Measurements from ENCODE around the gene RSPH1. TPM values are rescaled to one million over a fixed set of nuclear protein-coding genes. Genes with fewer than 3 reads are reported as not detected.

Gene RSPH1
- total RNA-seq, 2 donors from 2014 or later, result 0.25 TPM; not detected in 1

GRCh38 chr21:42537106-42537742 lies 41.2 kb upstream of the RSPH1 start:
- Mint-ChIP-seq H3K4me1 (ENCODE audit: low read depth in 2 of 2) (peaks cover 0 to 6% of the 10 kb centered on the region in 2 donors), H3K27me3 (no peaks in the 10 kb centered on the region), H3K36me3 (no peaks in the 10 kb centered on the region), H3K4me3 (no peak overlapping the region), H3K27ac (no peak overlapping the region), H3K9me3 (no peaks in the 10 kb centered on the region)
- ATAC-seq (no peak), DNase-seq (ENCODE audit: low spot score) (peak; percentile 25)

GRCh38 chr21:42536601-42537000 lies 40.6 kb upstream of the RSPH1 start:
- Mint-ChIP-seq H3K9me3 (no peaks in the 10 kb centered on the region), H3K4me3 (no peak overlapping the region), H3K27me3 (no peaks in the 10 kb centered on the region), H3K27ac (no peak overlapping the region), H3K36me3 (no peaks in the 10 kb centered on the region), H3K4me1 (ENCODE audit: low read depth in 2 of 2) (peaks cover 0 to 6% of the 10 kb centered on the region in 2 donors)
- peak; percentile 37 for DNase-seq (ENCODE audit: low spot score)
- no peak for ATAC-seq

- ATAC-seq, result no peak
- Mint-ChIP-seq H3K4me1 (ENCODE audit: low read depth in 2 of 2) (peaks cover under 1 to 7% of the 10 kb centered on the region in 2 donors), H3K9me3 (no peaks in the 10 kb centered on the region), H3K36me3 (no peaks in the 10 kb centered on the region), H3K27me3 (no peaks in the 10 kb centered on the region), H3K27ac (no peak overlapping the region), H3K4me3 (no peak overlapping the region)
- peak; percentile 48 for DNase-seq (ENCODE audit: low spot score)
Observed at GRCh38 chr21:42535602-42536171, 39.7 kb upstream of the RSPH1 start.

GRCh38 chr21:42534421-42535378 lies 38.7 kb upstream of the RSPH1 start:
- Mint-ChIP-seq H3K4me1 (ENCODE audit: low read depth in 2 of 2) (peaks cover 11 to 13% of the 10 kb centered on the region in 2 donors), H3K27ac (no peak overlapping the region), H3K36me3 (no peaks in the 10 kb centered on the region), H3K9me3 (no peaks in the 10 kb centered on the region), H3K4me3 (no peak overlapping the region), H3K27me3 (no peaks in the 10 kb centered on the region)
- DNase-seq (ENCODE audit: low spot score) (no peak), ATAC-seq (no peak)

GRCh38 chr21:42533963-42534355 lies 37.9 kb upstream of the RSPH1 start:
- no peak for ATAC-seq
- no peak overlapping the region for H3K27ac Mint-ChIP-seq

GRCh38 chr21:42533306-42533962 lies 37.4 kb upstream of the RSPH1 start:
- Mint-ChIP-seq H3K36me3 (no peaks in the 10 kb centered on the region), H3K27ac (no peak overlapping the region), H3K9me3 (no peaks in the 10 kb centered on the region), H3K27me3 (no peaks in the 10 kb centered on the region), H3K4me1 (ENCODE audit: low read depth in 2 of 2) (peaks cover 14 to 17% of the 10 kb centered on the region in 2 donors), H3K4me3 (no peak overlapping the region)
- ATAC-seq (no peak), DNase-seq (ENCODE audit: low spot score) (no peak)

More at GRCh38 chr21:42533963-42534355, 37.9 kb upstream of the RSPH1 start:
- Mint-ChIP-seq H3K36me3 (no peaks in the 10 kb centered on the region), H3K4me1 (ENCODE audit: low read depth in 2 of 2) (peaks cover 13 to 17% of the 10 kb centered on the region in 2 donors), H3K4me3 (no peak overlapping the region), H3K9me3 (no peaks in the 10 kb centered on the region), H3K27me3 (no peaks in the 10 kb centered on the region)
- DNase-seq (ENCODE audit: low spot score), result no peak

- Mint-ChIP-seq H3K4me3 (no peak overlapping the region), H3K4me1 (ENCODE audit: low read depth in 2 of 2) (peaks cover 22 to 23% of the 10 kb centered on the region in 2 donors), H3K9me3 (no peaks in the 10 kb centered on the region), H3K36me3 (no peaks in the 10 kb centered on the region), H3K27me3 (no peaks in the 10 kb centered on the region), H3K27ac (peak overlapping the region in 1 of 2 donors; percentile 73)
- no peak for ATAC-seq
- peak; percentile 46 for DNase-seq (ENCODE audit: low spot score)
Observed at GRCh38 chr21:42532466-42533181, 36.6 kb upstream of the RSPH1 start.

- H3K4me1 Mint-ChIP-seq (ENCODE audit: low read depth in 2 of 2), result peaks cover 28 to 29% of the 10 kb centered on the region in 2 donors
- no peaks in the 10 kb centered on the region for H3K36me3 Mint-ChIP-seq
Observed at GRCh38 chr21:42531771-42532170, 35.7 kb upstream of the RSPH1 start.

GRCh38 chr21:42530167-42530518 lies 34.1 kb upstream of the RSPH1 start:
- no peaks in the 10 kb centered on the region for H3K9me3 Mint-ChIP-seq
- H3K27ac Mint-ChIP-seq, result peak overlapping the region in 1 of 2 donors; percentile 51
- peak; percentile 44 for DNase-seq (ENCODE audit: low spot score)
- H3K4me1 Mint-ChIP-seq (ENCODE audit: low read depth in 2 of 2), result peaks cover 35 to 43% of the 10 kb centered on the region in 2 donors
- peak overlapping the region; percentile 25 for H3K4me3 Mint-ChIP-seq
- H3K27me3 Mint-ChIP-seq, result no peaks in the 10 kb centered on the region
- H3K36me3 Mint-ChIP-seq, result no peaks in the 10 kb centered on the region
- ATAC-seq, result no peak

More at GRCh38 chr21:42531771-42532170, 35.7 kb upstream of the RSPH1 start:
- H3K4me3 Mint-ChIP-seq, result no peak overlapping the region
- DNase-seq (ENCODE audit: low spot score) (peak; percentile 51), ATAC-seq (no peak)
- H3K27ac Mint-ChIP-seq, result no peak overlapping the region
- no peaks in the 10 kb centered on the region for H3K9me3 Mint-ChIP-seq
- no peaks in the 10 kb centered on the region for H3K27me3 Mint-ChIP-seq

GRCh38 chr21:42527489-42528158 lies 31.6 kb upstream of the RSPH1 start:
- Mint-ChIP-seq H3K27me3 (no peaks in the 10 kb centered on the region), H3K9me3 (no peaks in the 10 kb centered on the region), H3K4me1 (ENCODE audit: low read depth in 2 of 2) (peaks cover 47 to 56% of the 10 kb centered on the region in 2 donors)

GRCh38 chr21:42527127-42527488 lies 31.1 kb upstream of the RSPH1 start:
- H3K36me3 Mint-ChIP-seq, result peaks cover 4% of the 10 kb centered on the region

More at GRCh38 chr21:42527489-42528158, 31.6 kb upstream of the RSPH1 start:
- ATAC-seq (peak; percentile 86 to 89), DNase-seq (ENCODE audit: low spot score) (no peak)
- Mint-ChIP-seq H3K36me3 (peaks cover 4% of the 10 kb centered on the region), H3K27ac (peak overlapping the region; percentile 64 to 66), H3K4me3 (peak overlapping the region; percentile 70)

GRCh38 chr21:42526379-42526727 lies 30.3 kb upstream of the RSPH1 start:
- Mint-ChIP-seq H3K27ac (peak overlapping the region; percentile 64 to 66), H3K9me3 (no peaks in the 10 kb centered on the region), H3K27me3 (no peaks in the 10 kb centered on the region), H3K4me1 (ENCODE audit: low read depth in 2 of 2) (peaks cover 45 to 56% of the 10 kb centered on the region in 2 donors), H3K36me3 (peaks cover 8% of the 10 kb centered on the region), H3K4me3 (no peak overlapping the region)
- ATAC-seq, result no peak
- no peak for DNase-seq (ENCODE audit: low spot score)

More at GRCh38 chr21:42527127-42527488, 31.1 kb upstream of the RSPH1 start:
- no peak for ATAC-seq
- H3K27me3 Mint-ChIP-seq, result no peaks in the 10 kb centered on the region
- DNase-seq (ENCODE audit: low spot score), result no peak
- no peaks in the 10 kb centered on the region for H3K9me3 Mint-ChIP-seq
- peak overlapping the region; percentile 75 for H3K4me3 Mint-ChIP-seq
- peaks cover 45 to 56% of the 10 kb centered on the region in 2 donors for H3K4me1 Mint-ChIP-seq (ENCODE audit: low read depth in 2 of 2)
- peak overlapping the region; percentile 64 to 66 for H3K27ac Mint-ChIP-seq
